ENCODE results near the gene MANBA.
"Not testable (repeated sequence)": the region's sequence is repeated elsewhere in the genome, so short reads cannot be mapped to it uniquely, and the experiment has no call there.

MANBA gene

GRCh38 chr4:102625232-102625930, 135.4 kb downstream of the MANBA start:
- DNase-seq = peak in 3 of 58 donors; percentile 10 to 17 (median 13)

GRCh38 chr4:102624505-102624904, 136.3 kb downstream of the MANBA start:
- no peak for DNase-seq

GRCh38 chr4:102623622-102624021, 137.1 kb downstream of the MANBA start:
- peak in 6 of 58 donors; percentile 14 to 45 (median 30) for DNase-seq

- DNase-seq = peak in 27 of 58 donors; percentile 11 to 79 (median 28)
Observed at GRCh38 chr4:102620697-102621497, 139.9 kb downstream of the MANBA start.

- DNase-seq = peak in 3 of 58 donors; percentile 12 to 42 (median 20)
Observed at GRCh38 chr4:102619776-102620631, 140.8 kb downstream of the MANBA start.

GRCh38 chr4:102619021-102619420, 141.7 kb downstream of the MANBA start:
- DNase-seq = not testable (repeated sequence)

GRCh38 chr4:102616636-102617035, 144.1 kb downstream of the MANBA start:
- DNase-seq = peak in 1 of 58 donors; percentile 8

GRCh38 chr4:102614801-102615200, 146.0 kb downstream of the MANBA start:
- no peak for DNase-seq

GRCh38 chr4:102612824-102613366, 147.9 kb downstream of the MANBA start:
- DNase-seq = no peak

GRCh38 chr4:102612210-102612609, 148.6 kb downstream of the MANBA start:
- no peak for DNase-seq

- DNase-seq = no peak
Observed at GRCh38 chr4:102610476-102610875, 150.3 kb downstream of the MANBA start.

- DNase-seq = no peak
Observed at GRCh38 chr4:102610007-102610406, 150.8 kb downstream of the MANBA start.

GRCh38 chr4:102608190-102608589, 152.6 kb downstream of the MANBA start:
- DNase-seq = no peak

GRCh38 chr4:102606846-102607450, 153.8 kb downstream of the MANBA start:
- peak in 6 of 58 donors; percentile 8 to 72 (median 24) for DNase-seq

GRCh38 chr4:102606261-102606660, 154.5 kb downstream of the MANBA start:
- no peak for DNase-seq

GRCh38 chr4:102604222-102604940, 156.4 kb downstream of the MANBA start:
- no peak for DNase-seq

GRCh38 chr4:102601586-102602227, 159.1 kb downstream of the MANBA start:
- no peak for DNase-seq

GRCh38 chr4:102600689-102601088, 160.1 kb downstream of the MANBA start:
- DNase-seq = no peak

- no peak for DNase-seq
Observed at GRCh38 chr4:102599886-102600285, 160.9 kb downstream of the MANBA start.

- no peak for DNase-seq
Observed at GRCh38 chr4:102599455-102599854, 161.3 kb downstream of the MANBA start.
